Osteocyte (in vitro differentiated cells): ENCODE measurements around the gene RAB24. TPM values are rescaled to one million over a fixed set of nuclear protein-coding genes. Genes with fewer than 3 reads are reported as not detected.
A peak's percentile ranks its signal among the peaks of the same experiment; 100 is the strongest.
"Not testable (repeated sequence)": the region's sequence is repeated elsewhere in the genome, so short reads cannot be mapped to it uniquely, and the experiment has no call there.

Experiments used
- DNase-seq: peaks from one replicate; pipeline ENCODE4 v3.0.0; 2021; ENCODE audit warnings: mixed read lengths; ENCODE audit not compliant: unreplicated experiment; ENCODE audit errors: extremely low spot score
- H3K27ac Mint-ChIP-seq: one replicate; pipeline ENCODE4 v1.8.0; 2021; ENCODE audit warnings: mild to moderate bottlenecking, mixed read lengths; ENCODE audit not compliant: unreplicated experiment
- H3K27me3 Mint-ChIP-seq: one replicate; pipeline ENCODE4 v1.8.0; 2021; ENCODE audit warnings: mixed read lengths; ENCODE audit not compliant: unreplicated experiment
- H3K36me3 Mint-ChIP-seq: one replicate; pipeline ENCODE4 v1.8.0; 2021; ENCODE audit warnings: mixed read lengths; ENCODE audit not compliant: unreplicated experiment
- H3K4me1 Mint-ChIP-seq: one replicate; pipeline ENCODE4 v1.8.0; 2021; ENCODE audit warnings: mixed read lengths; ENCODE audit not compliant: unreplicated experiment
- H3K4me3 Mint-ChIP-seq: one replicate; pipeline ENCODE4 v1.8.0; 2021; ENCODE audit warnings: mild to moderate bottlenecking, moderate library complexity, mixed read lengths; ENCODE audit not compliant: unreplicated experiment
- H3K9me3 Mint-ChIP-seq: one replicate; pipeline ENCODE4 v1.8.0; 2021; ENCODE audit warnings: mixed read lengths; ENCODE audit not compliant: unreplicated experiment
- total RNA-seq: library from RNA; stranded (reverse); gene quantifications from 2 replicates; pipeline ENCODE4 v1.2.1, GENCODE V29; 2021
- TF ChIP-seq, protein P1 (sequence below): fragments of 200-600 bp; sonication (generic); IDR thresholded peaks from 2 replicates; pipeline ENCODE4 v1.5.0; 2021; ENCODE audit warnings: antibody characterized with exemption, mild to moderate bottlenecking, moderate library complexity

Gene RAB24
- total RNA-seq, 1 donor from 2014 or later: 49.5 TPM

DNA sequence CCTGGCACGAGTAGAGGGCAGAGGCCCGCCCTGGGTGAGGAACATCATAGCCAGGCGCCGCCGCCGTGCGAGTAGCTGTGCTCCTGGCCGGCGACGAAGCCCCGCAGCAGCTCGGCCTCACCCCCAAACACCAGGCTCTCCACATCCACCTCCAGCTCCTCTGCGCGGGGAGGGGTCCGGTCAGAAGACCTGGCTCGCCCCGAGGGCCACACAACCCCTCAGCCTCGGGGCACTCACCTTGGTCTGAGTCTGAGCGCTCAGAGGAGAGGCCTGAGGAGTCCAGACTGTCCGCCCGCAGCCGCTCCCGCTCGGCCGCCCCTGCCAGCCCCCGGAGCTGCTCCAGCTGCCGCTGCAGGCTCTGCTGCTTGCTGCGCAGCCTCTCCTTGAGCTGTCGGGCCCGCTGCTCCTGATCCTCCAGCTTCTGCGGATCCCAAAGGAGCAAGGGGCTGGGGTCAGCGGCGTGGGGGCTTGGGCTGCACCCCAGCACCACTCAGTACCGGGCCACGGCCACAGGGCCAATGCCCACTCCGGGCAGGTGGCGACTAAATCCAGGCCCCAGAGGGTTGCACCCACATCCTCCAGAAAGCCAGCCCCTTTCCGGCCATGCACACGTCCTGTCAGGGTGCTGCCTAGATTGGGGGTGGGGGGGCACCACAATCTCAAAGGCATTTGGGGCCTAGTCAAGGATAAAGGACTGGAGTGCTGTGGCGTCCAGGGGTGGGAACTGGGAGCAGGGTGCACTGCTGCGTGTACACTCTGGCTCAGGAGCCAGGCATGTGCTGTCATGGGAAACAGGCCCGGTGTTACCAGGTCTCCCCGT lies 4.2 kb upstream of the RAB24 start:
- H3K9me3 Mint-ChIP-seq: no peaks in the 10 kb centered on the region
- DNase-seq: no peak
- H3K27me3 Mint-ChIP-seq: no peaks in the 10 kb centered on the region
- H3K4me3 Mint-ChIP-seq: no peak overlapping the region
- H3K4me1 Mint-ChIP-seq: peaks cover 44% of the 10 kb centered on the region
- H3K36me3 Mint-ChIP-seq: peaks cover 10% of the 10 kb centered on the region
- TF ChIP-seq, protein P1, sequence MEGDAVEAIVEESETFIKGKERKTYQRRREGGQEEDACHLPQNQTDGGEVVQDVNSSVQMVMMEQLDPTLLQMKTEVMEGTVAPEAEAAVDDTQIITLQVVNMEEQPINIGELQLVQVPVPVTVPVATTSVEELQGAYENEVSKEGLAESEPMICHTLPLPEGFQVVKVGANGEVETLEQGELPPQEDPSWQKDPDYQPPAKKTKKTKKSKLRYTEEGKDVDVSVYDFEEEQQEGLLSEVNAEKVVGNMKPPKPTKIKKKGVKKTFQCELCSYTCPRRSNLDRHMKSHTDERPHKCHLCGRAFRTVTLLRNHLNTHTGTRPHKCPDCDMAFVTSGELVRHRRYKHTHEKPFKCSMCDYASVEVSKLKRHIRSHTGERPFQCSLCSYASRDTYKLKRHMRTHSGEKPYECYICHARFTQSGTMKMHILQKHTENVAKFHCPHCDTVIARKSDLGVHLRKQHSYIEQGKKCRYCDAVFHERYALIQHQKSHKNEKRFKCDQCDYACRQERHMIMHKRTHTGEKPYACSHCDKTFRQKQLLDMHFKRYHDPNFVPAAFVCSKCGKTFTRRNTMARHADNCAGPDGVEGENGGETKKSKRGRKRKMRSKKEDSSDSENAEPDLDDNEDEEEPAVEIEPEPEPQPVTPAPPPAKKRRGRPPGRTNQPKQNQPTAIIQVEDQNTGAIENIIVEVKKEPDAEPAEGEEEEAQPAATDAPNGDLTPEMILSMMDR: no peak
- H3K27ac Mint-ChIP-seq: no peak overlapping the region

- no peak for DNase-seq
- no peak overlapping the region for H3K4me3 Mint-ChIP-seq
- H3K36me3 Mint-ChIP-seq: peaks cover 10% of the 10 kb centered on the region
- H3K27me3 Mint-ChIP-seq: no peaks in the 10 kb centered on the region
- TF ChIP-seq, protein P1: no peak
- peaks cover 47% of the 10 kb centered on the region for H3K4me1 Mint-ChIP-seq
- no peak overlapping the region for H3K27ac Mint-ChIP-seq
- H3K9me3 Mint-ChIP-seq: no peaks in the 10 kb centered on the region
Observed at GRCh38 chr5:177306674-177307543, 3.4 kb upstream of the RAB24 start.

DNA sequence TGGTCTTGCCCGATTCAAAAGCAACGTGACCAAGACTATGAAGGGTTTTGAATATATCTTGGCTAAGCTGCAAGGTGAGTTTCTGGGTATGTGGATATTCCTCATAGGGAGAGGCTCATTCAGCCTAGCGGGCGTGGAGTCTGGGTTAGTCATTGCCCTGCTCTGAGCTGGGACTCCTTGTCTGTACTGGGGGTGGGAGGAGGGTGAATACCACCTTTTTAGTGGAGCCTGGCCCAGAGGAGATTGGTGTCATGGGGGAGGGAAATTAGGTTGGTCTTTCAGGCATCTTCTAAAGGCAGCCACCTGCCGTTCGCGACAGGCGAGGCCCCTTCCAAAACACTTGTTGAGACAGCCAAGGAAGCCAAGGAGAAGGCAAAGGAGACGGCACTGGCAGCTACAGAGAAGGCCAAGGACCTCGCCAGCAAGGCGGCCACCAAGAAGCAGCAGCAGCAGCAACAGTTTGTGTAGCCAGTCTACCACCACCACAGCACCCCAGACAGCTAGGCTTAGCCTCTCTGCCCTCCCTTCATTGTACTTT lies 2.7 kb upstream of the RAB24 start:
- H3K36me3 Mint-ChIP-seq: peaks cover 10% of the 10 kb centered on the region
- H3K27me3 Mint-ChIP-seq, DNase-seq, H3K4me3 Mint-ChIP-seq, H3K27ac Mint-ChIP-seq, H3K9me3 Mint-ChIP-seq: not testable (repeated sequence)
- H3K4me1 Mint-ChIP-seq: peaks cover 45% of the 10 kb centered on the region

GRCh38 chr5:177304392-177305119 lies 1.0 kb upstream of the RAB24 start:
- peak overlapping the region; percentile 93 for H3K4me3 Mint-ChIP-seq
- H3K27ac Mint-ChIP-seq: peak overlapping the region; percentile 86
- peaks cover 10% of the 10 kb centered on the region for H3K36me3 Mint-ChIP-seq
- H3K4me1 Mint-ChIP-seq: peaks cover 48% of the 10 kb centered on the region
- no peak for DNase-seq
- TF ChIP-seq, protein P1: no peak
- no peaks in the 10 kb centered on the region for H3K9me3 Mint-ChIP-seq
- no peaks in the 10 kb centered on the region for H3K27me3 Mint-ChIP-seq

DNA sequence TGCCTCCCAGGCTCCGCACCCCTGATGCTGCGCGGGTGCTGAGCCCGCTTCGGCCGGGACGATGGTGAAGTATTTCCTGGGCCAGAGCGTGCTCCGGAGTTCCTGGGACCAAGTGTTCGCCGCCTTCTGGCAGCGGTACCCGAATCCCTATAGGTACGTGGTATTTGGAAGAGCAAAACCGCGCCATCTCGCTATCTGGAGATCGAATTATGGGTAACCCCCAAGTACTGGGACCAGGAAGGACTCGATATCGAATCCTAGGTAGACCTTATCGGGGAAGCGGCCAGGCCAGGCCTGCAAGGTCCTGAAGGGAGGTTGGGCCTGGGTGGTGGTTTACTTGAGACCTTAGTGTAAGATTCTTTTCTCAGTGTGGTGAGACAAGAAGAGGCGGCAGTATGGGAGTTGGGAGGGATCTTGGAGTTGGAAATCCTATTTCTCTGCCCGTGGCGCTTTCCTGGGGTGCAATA lies 439 bp upstream of the RAB24 start:
- Mint-ChIP-seq H3K4me3 (peak overlapping the region; percentile 93), H3K9me3 (no peaks in the 10 kb centered on the region), H3K27me3 (no peaks in the 10 kb centered on the region), H3K36me3 (peaks cover 10% of the 10 kb centered on the region), H3K4me1 (peaks cover 50% of the 10 kb centered on the region), H3K27ac (peak overlapping the region; percentile 86)
- no peak for DNase-seq
- TF ChIP-seq, protein P1: no peak
